Omental fat pad (tissue), 4 donors: ENCODE measurements around the gene APEX2. TPM values are rescaled to one million over a fixed set of nuclear protein-coding genes. Genes with fewer than 3 reads are reported as not detected.

Experiments
- ATAC-seq: fragments of 150-250 bp; one replicate; pipeline ENCODE4 v1.9.1; 2016; ENCODE audit warnings: mild to moderate bottlenecking, moderate library complexity; ENCODE audit not compliant: low FRiP score
- DNase-seq: peaks from one replicate; pipeline ENCODE4 v3.0.0-alpha.2; 2019; ENCODE audit warnings: low spot score
- CTCF ChIP-seq, 3 donors: fragments of 450-650 bp; IDR thresholded peaks; one replicate each; pipeline ENCODE4 v1.5.1; 2016 to 2017; ENCODE audit warnings: antibody characterized with exemption in 3 of 3, mild to moderate bottlenecking in 3 of 3, moderate library complexity in 2 of 3
- total RNA-seq, 4 donors: library from RNA; depleted of rRNA; stranded (reverse); fragments of >200 nt; gene quantifications; one replicate each; pipeline ENCODE4 v1.1.0, GENCODE V29; 2016

APEX2 gene
- total RNA-seq, 4 donors from 2014 or later, result 6.9 to 10.3 (median 9.0) TPM

DNA sequence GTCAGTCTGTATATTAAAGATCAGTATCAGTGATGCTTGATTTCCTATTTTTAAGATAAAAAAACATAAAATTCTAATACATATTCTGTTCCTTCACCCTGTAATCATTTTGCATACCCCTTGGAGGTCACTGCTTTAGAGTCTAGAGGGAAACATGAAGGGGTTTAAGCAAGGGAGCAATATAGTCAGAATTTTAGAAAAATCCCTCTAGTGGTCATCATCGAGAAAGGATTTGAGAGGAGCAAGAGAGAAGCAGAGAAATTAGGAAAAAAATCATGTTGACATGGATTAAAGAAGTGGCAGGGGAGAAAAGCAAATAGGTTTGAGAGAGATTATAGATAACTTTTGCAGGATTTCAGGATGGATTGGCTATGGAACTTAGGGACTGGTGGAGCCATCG, 11.1 kb downstream of the APEX2 start:
- ATAC-seq, result no peak
- DNase-seq, result no peak
- no peak for TF ChIP-seq CTCF (IDR thresholded peaks at IDR 0.05)

DNA sequence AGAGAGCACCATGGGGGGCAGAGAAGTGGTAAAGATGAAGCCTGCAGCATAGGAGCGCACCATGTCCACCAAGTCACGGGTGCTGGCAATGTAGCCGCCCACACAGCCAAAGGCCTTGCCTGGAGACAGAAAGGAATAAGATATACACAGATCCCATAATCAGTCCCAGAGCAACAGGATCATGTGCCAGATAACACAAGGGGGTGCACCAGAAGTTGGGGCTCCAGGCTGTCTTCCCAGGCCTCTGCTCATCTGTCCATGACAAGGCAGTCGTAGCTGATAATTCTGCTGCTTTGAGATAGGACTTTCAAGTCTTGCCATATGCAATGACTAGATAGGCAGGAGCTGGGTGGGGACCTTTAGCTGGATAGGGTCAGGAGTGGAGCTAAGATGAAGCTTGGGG, 14.7 kb downstream of the APEX2 start:
- no peak for TF ChIP-seq CTCF (IDR thresholded peaks at IDR 0.05)
- DNase-seq (no peak), ATAC-seq (no peak)

GRCh38 chrX:55026143-55026542, 26.0 kb downstream of the APEX2 start:
- TF ChIP-seq CTCF (IDR thresholded peaks at IDR 0.05), result no peak
- no peak for ATAC-seq
- DNase-seq, result no peak

GRCh38 chrX:55026840-55027239, 26.7 kb downstream of the APEX2 start:
- DNase-seq (no peak), ATAC-seq (no peak)
- TF ChIP-seq CTCF (IDR thresholded peaks at IDR 0.05), result no peak

- no peak for DNase-seq
- ATAC-seq, result no peak
- TF ChIP-seq CTCF (IDR thresholded peaks at IDR 0.05), result no peak
These were observed 27.9 kb downstream of the APEX2 start for GRCh38 chrX:55028040-55028439.

DNA sequence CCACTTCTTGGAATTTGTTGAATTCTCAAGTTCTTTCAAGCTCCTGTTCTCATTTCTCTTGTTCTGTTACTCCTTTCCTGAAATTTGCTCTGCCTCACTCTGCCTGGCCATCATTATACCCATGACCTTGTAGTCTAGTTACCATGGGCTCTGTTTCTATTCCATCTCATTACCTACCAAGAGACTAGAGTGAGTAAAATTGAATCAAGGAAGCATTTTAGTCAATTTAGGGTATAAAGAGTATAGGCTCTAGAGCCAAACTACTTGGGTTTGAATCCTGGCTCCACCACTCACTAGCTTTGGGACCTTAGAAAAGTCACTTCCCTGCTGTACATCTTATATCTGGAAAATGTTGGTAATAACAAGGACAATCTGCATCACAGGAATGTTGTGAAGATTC, 28.4 kb downstream of the APEX2 start:
- DNase-seq, result no peak
- ATAC-seq, result no peak
- TF ChIP-seq CTCF (IDR thresholded peaks at IDR 0.05), result no peak

DNA sequence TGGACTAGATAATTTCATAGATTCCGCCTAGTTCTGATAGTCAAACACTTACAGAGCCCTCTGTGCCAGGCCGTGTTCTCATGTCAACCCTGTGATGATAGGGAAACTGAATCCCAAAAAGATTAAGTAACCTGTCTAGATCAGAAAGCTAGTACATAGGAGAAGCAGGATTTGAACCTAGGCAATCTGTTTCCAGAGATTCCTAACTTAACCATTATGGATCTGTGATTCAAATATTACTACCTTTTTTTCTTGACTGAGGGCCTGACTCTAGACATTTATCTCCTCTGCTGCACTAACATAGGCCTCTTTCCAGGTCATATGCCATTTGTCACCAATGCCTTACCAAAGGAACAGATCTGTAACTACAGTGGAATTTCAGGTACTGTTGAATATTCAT, 29.1 kb downstream of the APEX2 start:
- no peak for ATAC-seq
- DNase-seq, result no peak
- TF ChIP-seq CTCF (IDR thresholded peaks at IDR 0.05), result no peak
